AG09309 (cell line): Measurements from ENCODE around the gene EXD3.
A peak's percentile ranks its signal among the peaks of the same experiment; 100 is the strongest.

Source experiments
- DNase-seq: peaks from one replicate; pipeline ENCODE4 v3.0.0-alpha.2; 2010; ENCODE audit warnings: low read depth
- H3K4me3 ChIP-seq: 2 replicates; pipeline ENCODE4 v1.5.1; 2011; ENCODE audit warnings: mild to moderate bottlenecking, low read depth, low read length, moderate library complexity; ENCODE audit not compliant: control insufficient read depth
- CTCF ChIP-seq: IDR thresholded peaks from 2 replicates; pipeline ENCODE4 v1.5.1; 2011; ENCODE audit warnings: mild to moderate bottlenecking, low read depth, low read length, inconsistent platforms; ENCODE audit not compliant: insufficient read depth, control insufficient read depth; ENCODE audit errors: missing control alignments

EXD3 gene

GRCh38 chr9:137294681-137295237 lies 128.2 kb downstream of the EXD3 start:
- TF ChIP-seq CTCF = peak; percentile 45
- no peak for DNase-seq
- no peak overlapping the region for H3K4me3 ChIP-seq

- TF ChIP-seq CTCF = no peak
- H3K4me3 ChIP-seq = no peak overlapping the region
- DNase-seq = no peak
Observed at GRCh38 chr9:137294091-137294680, 128.8 kb downstream of the EXD3 start.

GRCh38 chr9:137293482-137294090 lies 129.4 kb downstream of the EXD3 start:
- TF ChIP-seq CTCF = no peak
- DNase-seq = no peak
- H3K4me3 ChIP-seq = no peak overlapping the region

GRCh38 chr9:137293094-137293481 lies 129.9 kb downstream of the EXD3 start:
- no peak overlapping the region for H3K4me3 ChIP-seq
- no peak for DNase-seq
- no peak for TF ChIP-seq CTCF

GRCh38 chr9:137286975-137287383 lies 136.0 kb downstream of the EXD3 start:
- no peak overlapping the region for H3K4me3 ChIP-seq
- no peak for DNase-seq
- TF ChIP-seq CTCF = peak; percentile 65

GRCh38 chr9:137281345-137282116 lies 141.4 kb downstream of the EXD3 start:
- TF ChIP-seq CTCF = no peak
- H3K4me3 ChIP-seq = no peak overlapping the region
- DNase-seq = no peak
